BE2C (cell line): ENCODE measurements around the gene PXT1.

Experiments
- DNase-seq: peaks from one replicate; pipeline ENCODE4 v3.0.0-alpha.2; 2020
- H3K27me3 ChIP-seq: fragments of 250-450 bp; sonication (Bioruptor Pico); 2 replicates; pipeline ENCODE4 v1.5.1; 2020; ENCODE audit warnings: mild to moderate bottlenecking
- H3K36me3 ChIP-seq: fragments of 250-450 bp; sonication (Bioruptor Pico); 2 replicates; pipeline ENCODE4 v1.5.1; 2020; ENCODE audit warnings: mild to moderate bottlenecking
- H3K4me1 ChIP-seq: fragments of 250-450 bp; sonication (Bioruptor Pico); 2 replicates; pipeline ENCODE4 v1.5.1; 2020
- H3K4me3 ChIP-seq: 2 replicates; pipeline ENCODE4 v1.5.1; 2011; ENCODE audit warnings: low read depth, low read length
- H3K9me3 ChIP-seq: fragments of 250-450 bp; sonication (Bioruptor Pico); 2 replicates; pipeline ENCODE4 v1.5.1; 2020
- TF ChIP-seq, protein P1 (sequence below): IDR thresholded peaks from 2 replicates; pipeline ENCODE4 v1.5.1; 2012; ENCODE audit warnings: mild to moderate bottlenecking, low read depth, low read length

Gene PXT1

DNA sequence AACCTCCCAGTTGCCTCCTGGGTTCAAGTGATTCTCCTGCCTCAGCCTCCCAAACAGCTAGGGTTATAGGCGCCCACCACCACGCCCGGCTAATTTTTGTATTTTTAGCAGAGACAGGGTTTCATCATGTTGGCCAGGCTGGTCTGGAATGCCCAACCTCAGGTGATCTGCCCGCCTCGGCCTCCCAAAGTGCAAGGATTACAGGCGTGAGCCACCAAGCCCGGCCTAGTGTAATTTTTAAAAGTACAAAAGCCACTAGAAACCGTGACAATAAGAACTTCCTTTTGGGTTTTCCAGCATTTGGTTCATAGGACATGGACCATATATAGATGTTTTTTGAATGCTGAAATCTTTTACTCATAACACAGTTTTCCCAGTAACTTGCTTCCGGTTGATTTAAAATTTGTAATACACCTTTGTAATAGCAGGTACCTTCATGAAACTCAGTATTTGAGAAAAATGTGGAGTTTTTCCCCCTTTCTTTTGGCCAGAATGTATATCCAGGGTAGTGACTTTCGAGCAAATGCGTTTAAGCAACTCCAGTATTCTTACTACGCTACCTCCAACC lies 467 bp downstream of the PXT1 start:
- TF ChIP-seq, protein P1, sequence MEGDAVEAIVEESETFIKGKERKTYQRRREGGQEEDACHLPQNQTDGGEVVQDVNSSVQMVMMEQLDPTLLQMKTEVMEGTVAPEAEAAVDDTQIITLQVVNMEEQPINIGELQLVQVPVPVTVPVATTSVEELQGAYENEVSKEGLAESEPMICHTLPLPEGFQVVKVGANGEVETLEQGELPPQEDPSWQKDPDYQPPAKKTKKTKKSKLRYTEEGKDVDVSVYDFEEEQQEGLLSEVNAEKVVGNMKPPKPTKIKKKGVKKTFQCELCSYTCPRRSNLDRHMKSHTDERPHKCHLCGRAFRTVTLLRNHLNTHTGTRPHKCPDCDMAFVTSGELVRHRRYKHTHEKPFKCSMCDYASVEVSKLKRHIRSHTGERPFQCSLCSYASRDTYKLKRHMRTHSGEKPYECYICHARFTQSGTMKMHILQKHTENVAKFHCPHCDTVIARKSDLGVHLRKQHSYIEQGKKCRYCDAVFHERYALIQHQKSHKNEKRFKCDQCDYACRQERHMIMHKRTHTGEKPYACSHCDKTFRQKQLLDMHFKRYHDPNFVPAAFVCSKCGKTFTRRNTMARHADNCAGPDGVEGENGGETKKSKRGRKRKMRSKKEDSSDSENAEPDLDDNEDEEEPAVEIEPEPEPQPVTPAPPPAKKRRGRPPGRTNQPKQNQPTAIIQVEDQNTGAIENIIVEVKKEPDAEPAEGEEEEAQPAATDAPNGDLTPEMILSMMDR: no peak
- H3K27me3 ChIP-seq: no peaks in the 10 kb centered on the region
- peak overlapping the region; percentile 94 for H3K4me3 ChIP-seq
- H3K4me1 ChIP-seq: peaks cover 14% of the 10 kb centered on the region
- peaks cover 7% of the 10 kb centered on the region; the same call in 1 of the 2 replicates for H3K36me3 ChIP-seq
- no peaks in the 10 kb centered on the region for H3K9me3 ChIP-seq
- no peak for DNase-seq

DNA sequence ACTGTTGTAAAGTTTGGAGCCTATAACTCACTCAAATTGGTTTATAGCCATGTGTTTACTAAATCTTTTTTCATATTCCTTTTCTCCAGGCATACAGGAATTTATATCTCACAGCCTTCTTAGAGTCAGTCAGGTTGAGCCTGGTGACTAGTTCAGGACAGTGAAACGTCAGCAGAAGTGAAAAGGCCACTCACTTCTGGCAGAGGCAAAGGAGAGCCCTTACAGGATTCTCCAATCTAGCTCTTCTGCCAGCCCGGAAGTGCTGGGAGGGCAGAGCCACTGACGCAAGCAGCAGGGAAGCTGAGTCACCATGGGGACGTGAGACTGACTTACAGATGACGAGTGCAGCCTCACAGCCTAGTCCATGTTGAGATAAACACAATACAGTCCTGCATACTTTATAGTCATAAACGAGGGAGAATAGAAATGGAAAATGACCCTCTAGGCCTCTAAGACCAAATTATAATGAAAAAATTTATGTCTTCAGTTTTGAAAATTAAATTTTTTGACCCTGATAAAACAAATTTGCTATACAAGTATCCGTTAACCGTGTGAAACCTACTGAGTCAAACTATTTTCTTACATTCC lies 1.3 kb downstream of the PXT1 start:
- no peak overlapping the region for H3K4me3 ChIP-seq
- TF ChIP-seq, protein P1: no peak
- DNase-seq: peak; percentile 91

DNA sequence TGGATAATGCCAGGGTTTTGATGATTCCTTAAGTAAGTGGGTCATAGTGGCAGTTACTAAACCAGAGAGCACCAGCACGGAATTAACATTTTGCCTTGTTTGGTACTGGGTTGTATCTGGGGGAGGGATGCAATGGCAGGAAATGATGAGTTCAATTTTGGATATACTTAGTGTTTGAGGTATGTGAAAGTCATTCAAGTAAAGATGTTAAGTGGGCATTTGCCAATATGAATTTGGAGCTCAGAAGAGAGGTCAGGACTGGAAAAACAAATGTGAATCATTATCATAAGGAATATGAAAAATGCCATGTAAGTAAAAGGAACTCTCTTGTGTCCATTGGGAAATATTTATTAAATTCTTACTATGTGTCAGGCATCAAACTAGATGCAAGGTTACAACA lies 6.2 kb downstream of the PXT1 start:
- Histone ChIP-seq H3K36me3 (no peaks in the 10 kb centered on the region), H3K27me3 (no peaks in the 10 kb centered on the region)
- no peak for DNase-seq

More for the DNA sequence above, 1.3 kb downstream of the PXT1 start:
- H3K27me3 ChIP-seq: no peaks in the 10 kb centered on the region
- H3K36me3 ChIP-seq: peaks cover 3% of the 10 kb centered on the region; the same call in 1 of the 2 replicates
- no peaks in the 10 kb centered on the region for H3K9me3 ChIP-seq
- H3K4me1 ChIP-seq: peaks cover 14% of the 10 kb centered on the region

DNA sequence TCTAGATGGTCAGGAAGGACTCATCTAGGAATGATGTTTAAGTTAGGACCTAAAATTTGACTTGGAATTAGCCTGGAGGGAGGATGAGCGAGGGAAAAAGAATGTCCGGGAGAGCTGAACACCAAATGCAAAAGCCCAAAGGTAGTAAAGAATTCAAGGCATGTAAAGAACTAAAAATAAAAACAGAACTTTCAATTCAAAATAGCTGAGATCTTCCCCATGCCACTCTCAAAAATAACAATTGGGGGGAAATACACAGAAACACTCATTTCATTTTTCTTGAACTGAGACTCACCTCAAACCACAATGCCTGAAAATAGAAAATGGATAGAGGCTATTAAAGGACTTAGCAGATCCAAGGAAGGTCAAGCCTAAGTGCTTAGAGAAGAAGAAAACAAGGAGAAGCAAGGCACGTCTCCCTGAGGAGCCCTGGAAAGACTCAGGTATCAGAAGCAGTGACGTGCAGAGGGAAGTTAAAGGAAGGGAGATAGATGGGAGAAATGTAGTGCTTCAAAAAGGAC lies 10.4 kb downstream of the PXT1 start:
- Histone ChIP-seq H3K4me3 (no peak overlapping the region), H3K36me3 (no peaks in the 10 kb centered on the region), H3K4me1 (peaks cover 5% of the 10 kb centered on the region), H3K27me3 (no peaks in the 10 kb centered on the region), H3K9me3 (no peaks in the 10 kb centered on the region)
- no peak for DNase-seq
- TF ChIP-seq, protein P1: no peak

More for the DNA sequence above, 6.2 kb downstream of the PXT1 start:
- TF ChIP-seq, protein P1: no peak
- Histone ChIP-seq H3K4me3 (no peak overlapping the region), H3K9me3 (no peaks in the 10 kb centered on the region), H3K4me1 (peaks cover 5% of the 10 kb centered on the region)

DNA sequence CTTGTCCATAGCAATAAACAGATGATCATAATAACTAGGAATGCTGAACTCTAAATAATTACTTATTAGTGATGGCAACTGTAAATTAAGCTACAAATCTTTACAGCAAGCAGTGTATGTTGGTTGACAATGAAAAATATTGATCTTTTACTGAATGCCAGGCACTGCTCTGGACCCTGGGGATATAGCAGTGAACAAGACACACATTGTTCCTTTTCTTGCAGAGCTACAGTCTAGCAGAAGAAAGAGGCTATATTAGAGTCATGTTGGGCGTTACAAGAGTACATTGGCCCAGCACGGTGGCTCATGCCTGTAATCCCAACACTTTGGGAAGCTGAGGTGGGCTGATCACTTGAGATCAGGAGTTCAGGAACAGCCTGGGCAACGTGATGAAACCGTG lies 11.5 kb downstream of the PXT1 start:
- Histone ChIP-seq H3K4me1 (peaks cover 5% of the 10 kb centered on the region), H3K4me3 (no peak overlapping the region), H3K36me3 (no peaks in the 10 kb centered on the region), H3K27me3 (no peaks in the 10 kb centered on the region), H3K9me3 (no peaks in the 10 kb centered on the region)
- no peak for DNase-seq
- TF ChIP-seq, protein P1: no peak

DNA sequence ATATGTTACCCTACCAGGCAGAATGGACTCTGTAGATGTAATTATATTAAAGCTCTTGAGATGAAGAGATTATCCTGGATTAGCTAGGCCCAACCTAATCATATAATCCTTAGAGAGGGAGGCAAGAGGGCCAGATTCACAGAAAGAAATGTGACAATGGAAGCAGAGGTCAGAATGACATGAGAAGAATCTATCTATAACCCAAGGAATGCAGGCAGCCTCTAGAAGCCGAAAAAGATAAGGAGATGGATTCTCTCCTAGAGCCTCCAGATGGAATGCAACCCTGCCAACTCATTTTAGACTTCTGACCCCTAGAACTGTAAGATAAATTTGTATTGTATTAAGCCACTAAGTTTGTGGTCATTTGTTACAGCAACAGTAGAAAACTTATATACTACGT lies 12.3 kb downstream of the PXT1 start:
- no peaks in the 10 kb centered on the region for H3K36me3 ChIP-seq
- TF ChIP-seq, protein P1: no peak
- no peak for DNase-seq
- peaks cover 5% of the 10 kb centered on the region for H3K4me1 ChIP-seq
- no peaks in the 10 kb centered on the region for H3K9me3 ChIP-seq
- H3K27me3 ChIP-seq: no peaks in the 10 kb centered on the region
- no peak overlapping the region for H3K4me3 ChIP-seq
